Measurements from ENCODE around the gene RPS26.

DNA sequence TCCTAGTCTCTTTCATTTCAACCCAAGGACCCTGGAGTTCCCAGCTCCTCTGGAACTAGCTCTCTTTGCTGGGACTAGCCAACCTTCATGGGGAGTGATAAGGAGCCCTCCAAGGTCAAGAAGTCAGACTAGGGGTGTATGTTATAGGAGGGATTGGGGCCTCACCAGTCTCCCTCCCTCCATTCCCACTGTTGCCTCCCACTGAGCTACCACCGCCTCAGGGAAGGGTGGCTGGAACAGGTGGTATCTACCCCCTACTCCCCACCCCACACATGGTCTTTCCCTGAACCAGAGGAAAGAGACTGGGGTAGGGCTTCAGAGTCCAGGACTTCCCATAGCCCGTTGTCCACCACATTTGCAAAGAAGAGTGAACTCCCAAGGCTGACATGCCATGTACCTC, 40.7 kb downstream of the RPS26 start:
- TF ChIP-seq CTCF (IDR thresholded peaks at IDR 0.05) = no peak
- TF ChIP-seq POLR2A (IDR thresholded peaks at IDR 0.05) = no peak
- TF ChIP-seq EP300 (IDR thresholded peaks at IDR 0.05) = no peak
- TF ChIP-seq POLR2AphosphoS5 (IDR thresholded peaks at IDR 0.05) = no peak

Measured in stomach (tissue), 4 donors.